BJ (cell line): ENCODE measurements around the gene RAB23. TPM values are rescaled to one million over a fixed set of nuclear protein-coding genes. Genes with fewer than 3 reads are reported as not detected.

Source experiments
- CTCF ChIA-PET: fragments of 350-600 bp; formaldehyde crosslinking; extraction: SDS; loops from one replicate; lab custom pipeline; 2021; ENCODE audit warnings: antibody characterized with exemption, inconsistent platforms; lab: Yijun Ruan, JAX
- POLR2A ChIA-PET: fragments of 300-600 bp; sonication (Branson Sonifier 250); formaldehyde crosslinking; extraction: SDS; loops from one replicate; lab custom pipeline; 2021; ENCODE audit warnings: antibody characterized with exemption; lab: Charles Lee
- DNase-seq: peaks from one replicate; pipeline ENCODE4 v3.0.0-alpha.2; 2011; ENCODE audit warnings: low read depth
- H3K27me3 ChIP-seq: 2 replicates; pipeline ENCODE4 v1.6.0; 2011; ENCODE audit warnings: low read length; ENCODE audit not compliant: control insufficient read depth, insufficient read depth
- H3K36me3 ChIP-seq: 2 replicates; pipeline ENCODE4 v1.5.1; 2011; ENCODE audit warnings: low read length; ENCODE audit not compliant: control insufficient read depth, insufficient read depth
- H3K4me3 ChIP-seq: 2 replicates; pipeline ENCODE4 v1.5.1; 2011; ENCODE audit warnings: low read depth, mild to moderate bottlenecking, control low read depth, low read length
- CTCF ChIP-seq: IDR thresholded peaks from 2 replicates; pipeline ENCODE4 v1.5.1; 2011; ENCODE audit warnings: low read depth, mild to moderate bottlenecking, control low read depth, inconsistent platforms, low read length, moderate library complexity; ENCODE audit not compliant: insufficient read depth
- polyA plus RNA-seq: library from polyadenylated mRNA; depleted of rRNA; stranded (reverse); fragments of >200 nt; gene quantifications from 2 replicates; pipeline ENCODE4 v1.2.3, GENCODE V29; 2011

RAB23 gene
- polyA plus RNA-seq, 1 experiment = 20.6 TPM

- H3K36me3 ChIP-seq = peaks cover 3% of the 10 kb centered on the region
- no peak overlapping the region for H3K4me3 ChIP-seq
- TF ChIP-seq CTCF = peak; percentile 54; the same call in 1 of the 2 replicates
- no peaks in the 10 kb centered on the region for H3K27me3 ChIP-seq
- POLR2A ChIA-PET = no interaction called here
- no peak for DNase-seq
- CTCF ChIA-PET = interaction anchor here (0.8 to 7.3 kb wide), 8 partner anchors 8 to 287 kb away, joined by 3 to 87 read pairs (median 4); partner anchors contain the start of gene PRIM2
Observed at GRCh38 chr6:57190140-57190539, 32.0 kb downstream of the RAB23 start.

GRCh38 chr6:57183336-57183735 is 38.8 kb downstream of the RAB23 start:
- no peak for TF ChIP-seq CTCF
- DNase-seq = no peak
- POLR2A ChIA-PET = interaction anchor here (0.5 kb wide), 1 partner anchor 134 kb away, joined by 3 read pairs; the partner anchor contains the start of gene PRIM2
- Histone ChIP-seq H3K4me3 (no peak overlapping the region), H3K36me3 (peaks cover 13% of the 10 kb centered on the region), H3K27me3 (no peaks in the 10 kb centered on the region)
- CTCF ChIA-PET = interaction anchor here (1.3 to 2.7 kb wide), 3 partner anchors 8 to 228 kb away, joined by 3 to 8 read pairs (median 4); partner anchors contain the start of genes BEND6 and PRIM2

DNA sequence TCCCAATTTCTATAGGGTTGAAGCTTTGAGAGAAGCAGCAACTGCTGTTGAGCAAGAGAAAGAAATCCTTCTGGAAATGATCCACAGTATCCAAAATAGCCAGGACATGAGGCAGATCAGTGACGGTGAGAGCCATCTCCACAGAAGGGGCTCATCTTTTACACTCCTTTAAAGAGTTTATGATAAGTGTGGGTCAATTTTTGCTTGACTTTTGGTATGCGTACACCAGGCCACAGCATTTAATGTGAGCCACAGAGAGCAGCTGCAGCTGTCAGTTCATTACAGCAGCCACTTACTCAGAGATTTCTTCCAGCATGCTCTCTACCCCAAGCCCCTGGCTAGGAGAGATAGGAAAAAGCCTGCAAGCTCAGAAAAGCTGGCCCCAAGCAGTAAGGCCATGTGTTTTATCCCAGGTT is 40.1 kb downstream of the RAB23 start:
- Histone ChIP-seq H3K27me3 (no peaks in the 10 kb centered on the region), H3K4me3 (no peak overlapping the region), H3K36me3 (peaks cover 13% of the 10 kb centered on the region)
- DNase-seq = no peak
- POLR2A ChIA-PET = interaction anchor here (0.6 kb wide), 1 partner anchor 126 kb away, joined by 3 read pairs; no protein-coding TSS in a partner anchor
- TF ChIP-seq CTCF = no peak
- CTCF ChIA-PET = interaction anchor here (1.3 kb wide), 1 partner anchor 10 kb away, joined by 4 read pairs; no protein-coding TSS in a partner anchor

- TF ChIP-seq CTCF = no peak
- Histone ChIP-seq H3K4me3 (no peak overlapping the region), H3K36me3 (peaks cover 13% of the 10 kb centered on the region), H3K27me3 (no peaks in the 10 kb centered on the region)
- ChIA-PET CTCF (no interaction called here), POLR2A (no interaction called here)
- DNase-seq = no peak
Observed at GRCh38 chr6:57180596-57180995, 41.5 kb downstream of the RAB23 start.

GRCh38 chr6:57177545-57178265 is 44.4 kb downstream of the RAB23 start:
- no peak overlapping the region for H3K4me3 ChIP-seq
- DNase-seq = no peak
- peaks cover 4% of the 10 kb centered on the region for H3K36me3 ChIP-seq
- TF ChIP-seq CTCF = no peak
- ChIA-PET CTCF (interaction anchor here (0.6 to 1.9 kb wide), 5 partner anchors 11 to 146 kb away, joined by 3 to 13 read pairs (median 4); no protein-coding TSS in a partner anchor), POLR2A (interaction anchor here (0.6 kb wide), 1 partner anchor 345 kb away, joined by 3 read pairs; no protein-coding TSS in a partner anchor)
- H3K27me3 ChIP-seq = no peaks in the 10 kb centered on the region
